GM19035 (cell line): ENCODE measurements around the gene PHACTR3.

Experiments used
- ATAC-seq: cut with Tn5 transposase; IDR thresholded peaks from one replicate; pipeline ENCODE4 v1.9.1; 2021; ENCODE audit not compliant: unreplicated experiment

Gene PHACTR3

DNA sequence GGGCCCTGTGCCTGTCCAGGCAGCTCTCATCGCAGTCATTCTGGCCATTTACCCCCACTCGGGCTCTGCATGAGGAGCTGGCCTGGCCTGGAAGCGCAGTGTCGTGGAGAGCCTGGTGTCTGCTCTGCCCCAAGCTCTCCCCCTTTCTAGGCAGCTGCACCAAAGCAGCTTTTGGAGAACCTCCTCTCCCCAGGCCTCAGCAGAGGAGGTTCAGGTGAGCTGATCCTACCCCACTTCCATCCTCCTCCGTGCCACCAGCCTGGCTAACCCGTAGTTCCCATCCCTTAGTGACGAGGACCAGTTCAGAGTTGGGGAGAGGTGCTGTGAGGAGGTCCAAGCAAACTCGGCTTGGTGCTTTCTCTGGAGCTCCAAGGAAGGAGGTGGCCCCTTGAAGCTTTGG lies 30.5 kb upstream of the PHACTR3 start:
- ATAC-seq: no peak

DNA sequence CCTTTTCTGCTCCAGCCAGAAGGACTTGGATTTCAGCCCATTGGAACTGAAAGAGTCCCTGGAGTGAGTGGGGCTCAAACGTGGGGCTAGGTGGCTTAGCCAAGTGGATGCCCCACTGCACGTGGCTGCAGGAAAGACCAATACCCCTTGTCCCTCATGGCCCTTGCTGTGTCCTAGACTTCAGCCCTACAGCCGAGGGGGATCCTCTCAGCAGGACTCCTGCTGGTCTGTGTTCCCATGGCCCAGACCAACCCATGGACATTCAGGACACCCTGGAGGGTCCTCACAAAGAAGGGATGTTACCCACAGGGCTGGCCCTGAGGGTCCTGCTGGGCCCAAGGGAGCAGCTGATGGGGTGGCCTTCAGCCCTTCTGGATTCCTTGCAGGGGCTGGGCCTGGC lies 30.0 kb upstream of the PHACTR3 start:
- no peak for ATAC-seq

DNA sequence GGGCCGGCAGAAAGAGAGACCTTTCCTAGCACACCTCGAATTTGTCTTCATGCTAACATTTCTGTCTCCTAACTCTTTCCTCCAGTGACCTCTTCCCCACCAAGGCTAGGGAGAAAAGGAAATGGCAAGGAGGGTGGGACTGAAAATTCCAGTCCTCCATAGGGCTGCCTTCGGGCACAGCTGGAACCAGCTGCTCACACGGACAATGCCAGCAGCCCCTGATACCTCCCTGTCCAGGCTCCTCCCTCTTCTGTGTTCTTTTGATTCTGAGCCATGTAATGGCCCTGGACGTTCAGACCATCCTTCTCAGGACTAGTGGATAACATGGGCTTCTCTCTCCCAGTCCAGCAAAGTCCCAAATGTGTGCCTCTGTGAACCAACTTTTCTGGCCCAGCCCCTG lies 29.1 kb upstream of the PHACTR3 start:
- no peak for ATAC-seq

DNA sequence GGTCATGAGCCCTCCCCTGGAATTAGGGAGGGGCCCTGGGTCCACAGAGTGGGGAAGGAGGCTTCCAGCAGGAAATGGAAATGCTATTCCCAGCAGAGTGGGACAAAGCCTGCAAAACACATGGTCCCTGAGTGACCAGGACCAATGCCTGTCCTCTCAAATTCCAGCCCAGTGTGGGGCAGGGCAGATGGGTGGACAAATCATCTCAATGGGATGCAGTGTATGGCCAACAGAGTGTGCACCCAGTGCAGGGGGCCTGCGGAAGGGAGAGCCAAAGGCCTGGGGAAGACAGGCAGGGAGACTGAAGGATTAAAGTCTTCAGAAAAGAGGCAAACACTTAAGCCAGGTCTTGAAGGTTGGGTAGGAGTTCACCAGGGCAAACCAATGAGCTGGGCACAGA lies 28.7 kb upstream of the PHACTR3 start:
- no peak for ATAC-seq

DNA sequence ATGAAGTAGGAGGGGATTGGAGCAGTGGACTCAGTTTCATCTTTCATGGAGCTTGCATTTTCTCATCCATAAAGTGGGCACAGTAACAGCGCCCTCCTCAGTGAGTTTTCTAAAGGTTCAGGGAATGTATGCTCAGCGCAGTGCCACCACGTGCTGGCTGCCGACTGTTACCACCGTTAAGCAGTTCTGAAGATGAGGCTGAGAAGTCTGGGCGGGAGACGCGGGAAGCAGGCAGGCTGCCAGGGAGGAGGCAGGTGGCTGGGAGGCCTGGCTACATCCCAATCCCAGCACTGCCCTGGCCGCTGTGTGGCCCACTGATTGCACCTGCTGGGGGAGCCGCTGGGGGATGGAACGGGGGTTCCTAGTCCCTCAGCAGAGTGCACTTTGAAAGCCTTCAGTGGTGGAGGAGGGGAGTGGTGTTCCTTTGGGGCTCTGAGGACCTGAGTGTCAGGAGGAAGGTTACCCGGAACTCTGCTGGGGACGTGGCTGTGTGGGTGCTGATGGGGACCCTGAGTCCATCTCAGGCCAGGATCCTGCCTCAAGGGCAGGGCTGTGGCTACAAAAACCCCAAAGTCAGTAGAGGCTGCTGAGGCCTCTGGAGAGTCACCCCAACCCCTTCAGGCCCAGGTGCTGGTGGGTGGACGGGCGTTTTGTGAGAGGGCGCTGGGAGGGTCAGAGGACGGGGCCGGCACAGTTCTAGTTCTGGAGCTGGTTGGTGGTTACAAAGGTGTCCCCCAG lies 28.0 kb upstream of the PHACTR3 start:
- no peak for ATAC-seq

DNA sequence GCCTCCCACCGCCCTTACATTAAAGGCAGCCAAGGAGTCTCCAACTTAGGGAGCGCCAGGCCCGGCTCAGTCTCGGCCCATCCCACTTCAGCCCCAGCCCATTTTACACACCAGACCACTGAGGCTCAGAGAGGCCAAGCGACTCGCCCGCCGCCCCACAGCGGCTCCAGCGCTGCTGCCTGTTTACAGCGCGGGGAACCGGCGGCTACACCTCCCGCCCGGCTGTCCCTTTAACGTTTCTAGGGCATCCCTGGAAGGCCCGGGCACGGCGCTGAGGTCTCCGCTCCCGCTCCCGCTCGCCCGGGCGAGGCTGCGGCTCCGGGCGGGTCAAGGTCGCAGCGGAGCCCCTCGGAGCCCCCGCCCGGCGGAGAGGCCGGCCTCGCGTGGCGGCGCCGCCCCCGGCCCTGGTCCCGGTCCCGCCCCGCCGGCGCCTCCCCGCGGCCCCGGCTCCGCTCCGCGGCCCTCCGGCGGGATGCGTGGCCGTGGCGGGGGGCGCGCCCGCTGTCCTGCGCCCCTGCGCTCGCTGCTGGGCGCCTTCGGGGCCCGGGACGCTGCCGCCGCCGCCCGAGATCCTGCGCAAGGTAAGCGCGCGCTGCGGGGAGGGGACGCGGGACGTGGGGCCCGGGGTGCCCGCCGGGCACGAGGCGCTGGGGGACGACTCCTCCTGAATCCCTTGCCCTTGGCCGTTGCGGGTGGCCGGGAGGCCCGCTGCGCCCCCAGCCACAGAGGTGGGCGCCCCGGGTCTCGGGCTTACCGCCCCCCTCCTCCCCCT lies 27.1 kb upstream of the PHACTR3 start:
- ATAC-seq: no peak

DNA sequence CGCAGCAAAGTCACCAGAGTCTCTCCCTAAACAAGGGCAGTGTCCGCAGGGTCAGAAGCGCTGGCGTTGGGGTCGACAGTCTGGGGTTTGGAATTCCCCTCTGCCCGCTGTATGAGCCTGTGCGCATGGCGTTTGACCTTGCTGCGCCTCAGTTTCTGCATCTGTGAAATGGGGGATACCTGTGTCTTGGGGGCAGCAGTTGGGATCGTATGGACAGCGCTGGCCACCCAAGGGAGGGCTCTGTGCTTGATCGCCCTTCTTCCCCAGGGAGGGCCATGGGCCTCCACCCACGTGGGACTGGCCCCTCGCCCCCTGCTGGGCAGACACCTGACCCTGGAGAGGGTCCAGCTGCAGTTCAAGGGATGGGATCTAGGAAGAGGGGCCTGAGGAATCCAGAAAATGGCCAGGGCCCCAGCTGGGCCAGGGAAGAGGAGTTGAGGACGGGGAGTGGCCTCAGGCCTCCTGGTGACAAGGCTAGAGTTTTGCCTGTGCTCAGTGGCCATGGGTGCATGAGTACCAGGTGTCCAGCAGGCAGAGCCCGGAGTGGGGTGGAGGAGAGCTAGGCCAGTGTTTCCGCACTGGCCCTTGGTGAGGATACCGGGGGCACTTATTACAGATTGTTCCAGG lies 26.4 kb upstream of the PHACTR3 start:
- no peak for ATAC-seq

DNA sequence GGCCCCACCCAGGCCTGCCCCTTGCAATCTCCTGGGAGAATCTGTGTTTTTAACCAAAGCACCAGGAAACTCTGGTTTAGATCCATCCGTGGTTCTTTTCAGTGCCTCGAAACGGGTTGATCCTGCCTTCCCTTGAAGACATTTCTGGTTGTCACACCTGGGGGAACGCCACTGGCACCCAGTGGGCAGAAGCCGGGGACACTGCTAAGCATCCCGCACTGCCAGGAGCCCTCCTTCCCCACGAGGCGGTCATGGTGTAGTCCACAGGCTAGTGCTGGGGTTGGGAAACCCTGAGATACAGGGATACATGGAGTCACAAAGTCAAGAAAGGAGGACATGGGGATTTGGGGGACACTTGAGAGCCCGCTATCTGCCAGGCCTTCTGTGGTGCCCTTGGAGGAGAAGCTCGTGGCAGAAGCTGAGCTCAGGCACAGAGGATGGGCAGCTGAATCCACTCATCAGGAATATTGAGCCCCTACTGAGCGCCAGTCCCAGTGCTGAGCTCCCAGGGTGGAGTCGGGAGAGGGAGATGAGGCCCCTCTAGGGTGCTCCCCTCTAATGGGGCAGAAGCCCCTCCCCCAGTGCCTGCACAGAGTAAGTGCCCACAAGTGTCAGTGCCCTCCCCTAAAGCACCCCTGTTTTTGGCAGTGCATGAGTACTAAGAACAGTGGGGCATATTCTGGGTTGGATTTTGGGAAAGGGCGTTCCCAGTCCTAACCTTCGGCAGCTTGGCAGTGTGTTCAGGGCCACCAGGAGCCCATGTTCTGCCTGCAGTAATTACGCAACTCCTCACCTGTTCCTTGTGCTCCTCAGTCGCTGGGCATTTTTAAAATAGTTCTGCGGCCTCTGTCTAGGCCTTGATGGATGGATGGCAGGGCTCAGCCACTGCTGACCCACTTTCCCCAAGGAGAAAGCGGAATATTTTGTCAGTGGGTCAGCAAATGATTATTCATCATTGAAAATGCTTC lies 25.6 kb upstream of the PHACTR3 start:
- no peak for ATAC-seq

DNA sequence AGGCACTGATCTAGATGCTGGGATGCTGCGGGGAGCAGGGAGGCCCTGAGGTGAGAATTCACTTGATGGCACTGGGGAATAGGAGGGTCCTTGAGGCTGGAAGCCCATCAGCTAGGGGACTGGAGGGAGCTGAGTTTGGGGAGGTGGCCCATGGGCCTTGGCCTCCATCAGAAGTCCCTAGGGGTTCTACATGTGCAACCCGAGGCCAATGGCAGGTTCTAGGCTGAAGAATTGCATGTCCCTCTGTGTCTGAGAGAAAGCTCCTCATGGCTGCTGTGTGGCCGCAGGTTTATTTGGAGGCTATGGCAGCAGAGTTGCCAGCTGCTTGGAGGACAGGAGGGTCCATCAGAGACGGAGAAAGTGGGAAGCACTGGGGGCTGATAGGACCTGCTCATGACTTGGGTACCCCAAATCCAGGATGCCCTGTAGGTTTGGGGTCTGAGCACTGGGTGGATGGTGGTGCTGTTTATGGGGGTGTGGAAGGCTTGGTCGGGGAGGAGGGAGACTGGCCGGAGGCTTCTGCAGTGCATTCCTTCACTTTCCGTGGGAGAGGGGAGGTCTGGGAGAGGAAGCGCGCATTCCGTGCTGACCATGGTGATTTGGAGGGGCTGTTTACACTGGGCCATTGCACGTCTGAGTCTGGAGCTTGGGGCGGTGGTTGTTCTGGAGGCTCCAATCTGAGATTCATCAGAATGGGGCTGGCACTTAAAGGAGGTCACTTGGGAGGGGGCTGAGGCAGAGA lies 24.8 kb upstream of the PHACTR3 start:
- no peak for ATAC-seq

DNA sequence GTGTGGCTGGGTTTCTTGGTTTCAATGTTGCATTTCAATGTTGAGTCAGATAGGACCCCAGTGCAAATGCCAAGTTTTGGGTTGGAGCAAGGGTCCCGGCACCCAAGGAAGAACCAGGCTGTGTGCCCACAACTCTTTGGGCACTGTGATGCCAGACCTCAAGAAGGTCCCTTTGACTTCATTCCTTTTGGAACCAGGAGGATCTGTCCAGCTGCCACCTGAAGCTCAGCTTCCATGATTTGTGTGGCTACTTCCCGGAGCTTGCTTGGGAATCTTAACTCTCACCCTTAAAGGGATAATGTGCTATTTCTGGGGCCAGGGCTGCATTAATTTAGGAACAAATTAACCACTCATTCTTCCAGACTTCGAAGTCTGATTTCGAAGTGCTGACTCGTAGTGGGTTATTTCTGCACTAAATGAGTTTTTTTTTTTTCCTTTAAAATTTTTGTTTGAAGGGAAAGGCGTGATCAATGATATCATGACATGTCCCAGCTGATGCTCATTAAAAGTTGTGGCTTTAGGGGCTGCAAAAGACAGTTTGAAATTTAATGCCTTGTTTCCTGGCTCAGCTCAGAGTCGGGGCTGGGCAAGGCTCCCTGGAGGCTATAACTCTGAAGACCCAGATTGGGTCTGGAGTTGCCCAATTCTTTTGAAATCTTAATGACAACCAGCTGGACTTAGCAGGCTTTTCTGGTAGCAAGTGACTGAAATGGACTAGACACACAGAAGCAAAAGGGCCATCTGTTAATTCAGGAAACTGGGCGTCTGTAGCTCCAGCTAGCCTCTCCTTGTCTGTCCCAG lies 24.0 kb upstream of the PHACTR3 start:
- ATAC-seq: no peak

DNA sequence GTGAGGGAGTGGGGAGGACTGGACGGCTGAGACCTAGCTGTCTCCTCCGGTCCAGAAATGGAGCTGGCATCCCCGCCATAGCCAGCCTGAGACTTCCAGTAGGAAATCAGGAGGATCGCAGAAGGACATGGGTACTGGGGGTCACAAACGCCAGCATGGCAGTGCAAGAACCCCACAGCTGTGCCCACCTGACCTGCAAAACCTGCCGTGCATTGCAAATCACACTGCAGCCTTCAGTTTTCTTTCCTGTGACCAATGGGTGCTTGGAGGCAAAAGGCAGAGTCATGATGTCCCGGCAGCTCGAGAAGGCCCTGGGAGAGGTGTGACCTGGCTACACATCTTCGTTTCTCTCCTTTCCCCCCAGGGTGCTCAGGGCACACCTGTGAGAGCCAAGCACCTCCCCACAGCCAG lies 23.3 kb upstream of the PHACTR3 start:
- no peak for ATAC-seq

DNA sequence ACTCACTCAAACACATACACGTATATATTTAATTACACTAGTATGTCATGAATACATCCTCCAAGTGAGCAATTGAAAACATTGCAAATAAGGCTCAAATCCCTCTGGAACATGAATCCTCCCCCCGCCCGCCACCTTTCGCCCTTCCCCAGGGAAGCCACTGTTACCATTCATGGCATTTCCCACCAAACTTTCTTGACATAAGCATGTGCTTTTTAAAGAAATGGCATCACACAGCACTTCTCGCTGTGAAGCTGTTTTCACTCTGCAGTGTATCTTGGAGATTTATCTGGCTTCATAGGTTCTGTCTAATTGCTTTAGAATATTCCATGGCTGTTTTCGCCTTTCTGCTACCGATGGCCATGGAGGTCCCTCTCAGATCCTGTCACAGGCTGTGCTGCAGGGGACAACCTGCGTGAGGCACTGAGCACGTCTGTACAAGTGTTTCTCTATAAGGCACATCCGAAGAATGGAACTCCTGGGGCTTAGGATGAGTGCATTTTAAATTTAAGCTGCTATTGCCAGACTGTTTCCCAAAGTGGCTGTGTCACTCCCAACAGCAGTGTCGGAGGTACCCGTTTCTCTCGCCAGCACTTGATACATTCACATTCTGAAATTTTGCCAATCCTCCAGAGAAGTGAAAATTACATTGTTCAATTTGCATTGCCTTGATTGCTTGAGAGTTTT lies 22.2 kb upstream of the PHACTR3 start:
- no peak for ATAC-seq

DNA sequence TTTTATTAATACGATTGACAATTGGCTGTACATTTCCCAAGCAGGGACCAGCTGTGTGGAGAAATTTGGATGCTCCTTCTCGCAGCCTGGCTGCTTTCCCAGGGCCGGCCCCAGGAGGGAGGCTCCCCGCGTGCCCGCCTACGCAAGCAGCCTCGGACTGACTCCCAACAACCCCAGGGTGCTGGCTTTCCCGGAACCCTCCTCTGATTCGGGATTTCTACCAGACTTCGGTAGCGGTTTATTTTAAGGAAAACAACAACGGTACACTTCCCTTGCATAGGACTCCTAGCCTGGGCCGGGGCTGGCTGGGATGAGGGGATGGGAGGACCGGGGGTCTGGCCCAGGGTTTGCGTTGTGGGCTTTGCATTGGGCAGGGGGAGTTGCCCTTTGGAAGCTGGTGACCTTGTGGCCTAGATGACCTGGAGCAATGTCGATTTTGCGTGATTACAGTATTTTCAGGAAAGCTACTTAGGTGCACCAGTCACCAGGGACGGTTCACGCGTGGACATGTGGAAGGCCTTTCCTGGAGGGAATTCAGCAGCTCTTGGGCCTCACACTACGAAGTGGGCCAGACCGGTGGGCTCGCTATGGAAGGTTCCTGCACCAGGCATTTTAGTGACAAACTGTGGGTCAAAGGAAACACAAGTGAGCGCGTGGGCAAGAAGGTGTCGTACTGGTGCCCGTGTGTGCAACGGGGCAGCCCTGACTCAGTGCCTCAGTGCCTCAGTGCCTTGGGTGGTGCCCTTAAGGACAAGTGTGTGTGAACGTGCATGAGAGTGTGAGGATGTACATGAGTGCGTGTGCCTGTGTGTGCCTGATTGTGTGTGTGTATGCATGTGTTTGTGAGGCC lies 20.7 kb upstream of the PHACTR3 start:
- ATAC-seq: no peak

DNA sequence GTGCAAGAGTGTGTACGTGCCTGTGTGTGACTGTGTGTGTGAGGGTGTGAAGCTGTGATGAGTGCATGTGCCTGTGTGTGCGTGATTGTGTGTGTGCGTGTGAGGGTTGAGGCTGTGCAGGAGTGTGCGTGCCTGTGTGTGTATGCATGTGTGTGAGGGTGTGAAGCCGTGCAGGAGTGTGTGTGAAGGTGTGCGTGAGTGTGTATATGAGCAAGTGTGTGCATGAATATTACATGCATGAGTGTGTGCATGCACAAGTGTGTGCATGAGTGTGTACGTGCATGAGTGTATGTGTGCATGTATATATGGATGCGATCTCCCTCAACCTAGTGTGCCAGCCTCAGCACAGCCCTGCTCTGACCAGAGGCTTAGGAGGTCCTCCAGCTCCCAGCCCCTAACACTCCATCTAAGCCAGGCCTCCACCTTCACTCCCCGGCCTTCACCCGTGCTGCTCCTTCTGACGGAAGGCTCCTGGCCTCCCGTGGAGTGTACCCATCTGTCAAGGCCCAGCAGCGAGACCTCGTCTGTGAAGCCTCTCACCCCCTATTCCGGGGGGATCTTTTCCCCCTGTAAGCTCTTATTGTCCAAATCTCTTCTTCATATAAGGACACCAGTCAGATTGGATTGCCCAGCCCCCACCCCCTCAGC lies 19.9 kb upstream of the PHACTR3 start:
- ATAC-seq: no peak

DNA sequence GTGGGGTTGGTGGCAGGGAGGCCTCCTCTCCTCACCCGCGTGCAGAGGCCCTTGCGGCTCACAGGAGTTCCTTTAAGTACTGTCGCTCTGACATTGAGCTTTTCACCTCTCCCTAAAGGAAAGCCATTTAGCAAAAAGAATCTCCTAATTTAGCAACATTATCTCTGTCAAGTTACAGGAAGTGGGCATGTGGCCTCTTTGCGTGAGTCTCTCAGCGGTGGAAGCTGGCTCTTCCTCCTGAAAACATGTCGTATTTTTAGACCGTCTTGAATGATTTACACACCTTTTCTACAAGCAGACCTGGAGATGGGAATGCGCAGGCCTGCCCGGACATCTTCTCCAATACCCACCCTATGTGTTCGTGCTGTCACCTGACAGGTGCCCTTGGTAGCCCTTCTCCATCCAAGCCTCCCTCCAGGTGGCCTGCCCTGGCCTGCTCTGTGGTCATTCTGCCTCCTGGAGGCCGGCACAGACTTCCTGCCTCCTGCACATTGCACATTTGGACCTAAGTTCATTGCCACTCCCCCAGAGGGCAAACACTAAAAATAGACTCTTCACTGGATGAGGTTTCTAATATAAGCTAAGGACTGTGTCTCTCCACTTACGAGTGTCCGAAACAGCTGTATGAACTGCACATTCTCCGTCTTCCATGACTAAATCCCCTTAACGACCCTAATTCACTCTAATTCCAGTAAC lies 18.5 kb upstream of the PHACTR3 start:
- no peak for ATAC-seq

DNA sequence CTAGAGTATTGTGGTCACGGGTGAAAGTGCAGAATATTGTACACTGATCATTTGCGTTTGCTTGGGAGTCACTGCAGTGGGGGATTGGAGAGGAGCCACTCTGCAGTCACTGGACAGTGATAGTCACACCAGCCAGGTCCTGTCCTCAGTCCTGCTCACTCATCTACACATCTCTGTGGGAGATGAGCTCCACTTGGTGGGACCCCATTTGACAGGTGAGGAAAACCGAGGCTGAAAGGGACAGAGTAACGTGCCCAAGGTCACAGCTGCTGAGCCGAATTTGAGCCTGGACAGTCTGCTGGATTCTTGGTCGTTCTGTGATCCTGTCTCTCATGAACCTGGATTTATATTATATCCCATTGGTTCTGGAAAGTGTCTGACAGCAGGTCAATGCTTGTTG lies 17.7 kb upstream of the PHACTR3 start:
- no peak for ATAC-seq

DNA sequence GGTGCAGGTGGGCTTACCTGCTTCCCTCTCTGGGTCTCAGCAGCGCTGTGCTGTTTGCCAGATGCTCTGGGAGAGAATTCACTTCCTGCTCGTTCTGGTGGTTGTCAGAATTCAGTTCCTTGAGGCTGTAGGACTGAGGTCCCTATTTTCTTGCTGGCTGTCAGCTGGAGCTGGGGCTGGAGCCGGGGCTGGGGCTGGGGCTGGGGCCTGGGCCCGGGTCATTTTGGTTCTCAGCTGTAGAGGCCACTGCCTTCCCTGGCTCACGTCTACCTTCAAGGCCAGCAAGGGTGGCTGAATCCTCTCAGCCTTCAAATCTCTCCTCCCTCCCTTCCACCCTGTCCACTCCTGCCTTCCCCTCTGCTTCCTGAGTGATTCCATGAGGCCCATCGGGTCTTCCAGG lies 16.8 kb upstream of the PHACTR3 start:
- no peak for ATAC-seq
